KMS-11 (cell line): ENCODE results near the gene VMP1.

Experiments
- H2AFZ ChIP-seq: fragments of 200-600 bp; sonication (generic); 2 replicates; pipeline ENCODE4 v1.6.1; 2016; ENCODE audit warnings: antibody characterized with exemption, mixed run types, low read depth
- H3K27ac ChIP-seq: fragments of 200-600 bp; sonication (generic); 2 replicates; pipeline ENCODE4 v1.6.1; 2016; ENCODE audit warnings: mild to moderate bottlenecking, mixed run types
- H3K27me3 ChIP-seq: fragments of 200-600 bp; sonication (generic); 2 replicates; pipeline ENCODE4 v1.6.1; 2017; ENCODE audit warnings: mild to moderate bottlenecking, low read depth, mixed run types, moderate library complexity; ENCODE audit not compliant: insufficient read depth
- H3K36me3 ChIP-seq: fragments of 200-600 bp; sonication (generic); 2 replicates; pipeline ENCODE4 v1.6.1; 2017; ENCODE audit warnings: mild to moderate bottlenecking, mixed run types; ENCODE audit not compliant: insufficient read depth
- H3K4me1 ChIP-seq: fragments of 200-600 bp; sonication (generic); 2 replicates; pipeline ENCODE4 v1.6.1; 2016; ENCODE audit warnings: mild to moderate bottlenecking, low read depth, mixed run types; ENCODE audit not compliant: poor library complexity, severe bottlenecking
- H3K4me2 ChIP-seq: fragments of 200-600 bp; sonication (generic); 2 replicates; pipeline ENCODE4 v1.7.0; 2016; ENCODE audit warnings: mild to moderate bottlenecking, mixed run types
- H3K4me3 ChIP-seq: fragments of 200-600 bp; sonication (generic); IDR thresholded peaks from 2 replicates; pipeline ENCODE4 v1.6.1; 2017; ENCODE audit warnings: low read depth, low read length, mixed read lengths; ENCODE audit not compliant: insufficient read depth
- H3K79me2 ChIP-seq: fragments of 200-600 bp; sonication (generic); 2 replicates; pipeline ENCODE4 v1.6.1; 2016; ENCODE audit warnings: low read depth, mixed run types; ENCODE audit not compliant: insufficient read depth
- H3K9ac ChIP-seq: fragments of 200-600 bp; sonication (generic); 2 replicates; pipeline ENCODE4 v1.6.1; 2016; ENCODE audit warnings: mild to moderate bottlenecking, mixed run types
- H4K20me1 ChIP-seq: fragments of 200-600 bp; sonication (generic); 2 replicates; pipeline ENCODE4 v1.6.1; 2016; ENCODE audit warnings: mild to moderate bottlenecking, mixed run types; ENCODE audit not compliant: insufficient read depth
- CTCF ChIP-seq: fragments of 200-600 bp; sonication (generic); conservative IDR thresholded peaks from 2 replicates; pipeline ENCODE4 v1.6.1; 2017; ENCODE audit warnings: low read depth, mild to moderate bottlenecking, antibody characterized with exemption, low read length, moderate library complexity, mixed read lengths

The VMP1 gene

GRCh38 chr17:59737324-59737723 lies 29.9 kb downstream of the VMP1 start:
- TF ChIP-seq CTCF = no peak
- peaks cover 5% of the 10 kb centered on the region for H3K4me1 ChIP-seq
- H3K9ac ChIP-seq = no peak overlapping the region
- no peaks in the 10 kb centered on the region for H3K27me3 ChIP-seq
- H3K4me2 ChIP-seq = no peak overlapping the region
- no peaks in the 10 kb centered on the region for H3K36me3 ChIP-seq
- peaks cover 7% of the 10 kb centered on the region; the same call in 1 of the 2 replicates for H3K79me2 ChIP-seq
- H3K4me3 ChIP-seq = no peak overlapping the region
- H3K27ac ChIP-seq = no peak overlapping the region
- H2AFZ ChIP-seq = no peak overlapping the region
- no peaks in the 10 kb centered on the region for H4K20me1 ChIP-seq

GRCh38 chr17:59743842-59744241 lies 36.4 kb downstream of the VMP1 start:
- Histone ChIP-seq H3K9ac (no peak overlapping the region), H3K27ac (no peak overlapping the region), H3K27me3 (no peaks in the 10 kb centered on the region), H3K79me2 (no peaks in the 10 kb centered on the region), H3K4me1 (no peaks in the 10 kb centered on the region), H3K36me3 (0 out of 2 replicates have a peak, but pooled peaks cover 3% of the 10 kb centered on the region), H2AFZ (no peak overlapping the region), H3K4me3 (no peak overlapping the region), H3K4me2 (no peak overlapping the region), H4K20me1 (no peaks in the 10 kb centered on the region)
- TF ChIP-seq CTCF = no peak

- H3K27me3 ChIP-seq = no peaks in the 10 kb centered on the region
- no peaks in the 10 kb centered on the region for H3K4me1 ChIP-seq
- no peaks in the 10 kb centered on the region for H4K20me1 ChIP-seq
- H3K4me2 ChIP-seq = no peak overlapping the region
- no peak for TF ChIP-seq CTCF
- 0 out of 2 replicates have a peak, but pooled peaks cover 3% of the 10 kb centered on the region for H3K36me3 ChIP-seq
- H3K4me3 ChIP-seq = no peak overlapping the region
- H3K27ac ChIP-seq = no peak overlapping the region
- no peak overlapping the region for H2AFZ ChIP-seq
- H3K9ac ChIP-seq = no peak overlapping the region
- H3K79me2 ChIP-seq = no peaks in the 10 kb centered on the region
These were observed 37.6 kb downstream of the VMP1 start for GRCh38 chr17:59745040-59745439.

- Histone ChIP-seq H4K20me1 (no peaks in the 10 kb centered on the region), H3K36me3 (0 out of 2 replicates have a peak, but pooled peaks cover 3% of the 10 kb centered on the region), H2AFZ (no peak overlapping the region), H3K4me3 (no peak overlapping the region), H3K79me2 (no peaks in the 10 kb centered on the region), H3K27me3 (no peaks in the 10 kb centered on the region), H3K4me2 (no peak overlapping the region), H3K4me1 (no peaks in the 10 kb centered on the region), H3K9ac (no peak overlapping the region), H3K27ac (no peak overlapping the region)
- TF ChIP-seq CTCF = peak; percentile 84
These were observed 39.5 kb downstream of the VMP1 start for GRCh38 chr17:59746849-59747445.
